MM.1S (cell line): ENCODE results near the gene ZNF337.

ENCODE experiments used
- DNase-seq: peaks from one replicate; pipeline ENCODE4 v3.0.0-alpha.2; 2015
- H2AFZ ChIP-seq: fragments of 300-600 bp; sonication (generic); 2 replicates; pipeline ENCODE4 v1.6.0; 2016; ENCODE audit warnings: antibody characterized with exemption, low read length
- H3F3A ChIP-seq: fragments of 300-600 bp; sonication (generic); 2 replicates; pipeline ENCODE4 v1.6.1; 2016; ENCODE audit warnings: mild to moderate bottlenecking, antibody characterized with exemption, low read length, moderate library complexity, mixed read lengths; ENCODE audit not compliant: insufficient read depth
- H3K27ac ChIP-seq: fragments of 300-600 bp; sonication (generic); 2 replicates; pipeline ENCODE4 v1.5.1; 2016; ENCODE audit warnings: mild to moderate bottlenecking, low read length
- H3K27me3 ChIP-seq: fragments of 300-600 bp; sonication (generic); replicated peaks from 2 replicates; pipeline ENCODE4 v1.6.0; 2016; ENCODE audit warnings: low read length; ENCODE audit not compliant: insufficient read depth
- H3K36me3 ChIP-seq: fragments of 300-600 bp; sonication (generic); replicated peaks from 2 replicates; pipeline ENCODE4 v1.6.1; 2016; ENCODE audit warnings: mild to moderate bottlenecking, low read length, mixed read lengths; ENCODE audit not compliant: insufficient read depth
- H3K4me1 ChIP-seq: fragments of 300-600 bp; sonication (generic); 2 replicates; pipeline ENCODE4 v1.6.1; 2016; ENCODE audit warnings: low read length, mixed read lengths
- H3K4me2 ChIP-seq: fragments of 300-600 bp; sonication (generic); 2 replicates; pipeline ENCODE4 v1.6.0; 2016; ENCODE audit warnings: low read depth, low read length
- H3K4me3 ChIP-seq: fragments of 300-600 bp; sonication (generic); 2 replicates; pipeline ENCODE4 v1.5.1; 2016; ENCODE audit warnings: low read length, mixed read lengths
- H3K79me2 ChIP-seq: fragments of 300-600 bp; sonication (generic); 2 replicates; pipeline ENCODE4 v1.6.1; 2016; ENCODE audit warnings: mixed run types, low read length, mixed read lengths
- H3K9ac ChIP-seq: fragments of 300-600 bp; sonication (generic); 2 replicates; pipeline ENCODE4 v1.6.1; 2016; ENCODE audit warnings: low read length, mixed read lengths
- H3K9me2 ChIP-seq: fragments of 300-600 bp; sonication (generic); replicated peaks from 2 replicates; pipeline ENCODE4 v1.6.1; 2016; ENCODE audit warnings: mild to moderate bottlenecking, low read length, mixed read lengths; ENCODE audit not compliant: insufficient read depth
- H3K9me3 ChIP-seq: fragments of 300-600 bp; sonication (generic); replicated peaks from 2 replicates; pipeline ENCODE4 v1.6.1; 2016; ENCODE audit warnings: mild to moderate bottlenecking, low read length, mixed read lengths; ENCODE audit not compliant: insufficient read depth
- H4K20me1 ChIP-seq: fragments of 300-600 bp; sonication (generic); 2 replicates; pipeline ENCODE4 v1.6.1; 2016; ENCODE audit warnings: mild to moderate bottlenecking, low read length, moderate library complexity, mixed read lengths; ENCODE audit not compliant: insufficient read depth
- CTCF ChIP-seq: fragments of 300-600 bp; sonication (generic); IDR thresholded peaks from 2 replicates; pipeline ENCODE4 v1.5.1; 2016; ENCODE audit warnings: antibody characterized with exemption, low read length, mixed read lengths
- EZH2 ChIP-seq: fragments of 300-600 bp; sonication (generic); optimal IDR thresholded peaks from 2 replicates; pipeline ENCODE3; 2017; ENCODE audit warnings: low read depth, mild to moderate bottlenecking, antibody characterized with exemption, low read length, mixed read lengths
- EZH2phosphoT487 ChIP-seq: fragments of 300-600 bp; sonication (generic); IDR thresholded peaks from 2 replicates; pipeline ENCODE4 v1.6.1; 2018; ENCODE audit warnings: antibody characterized with exemption, low read length

ZNF337 gene

GRCh38 chr20:25696371-25697131 is at the start of gene ZNF337:
ZNF337 (minus strand) TSS chr20:25696853; CDS start chr20:25686417, 10,436 bp downstream.
- peak; percentile 95 for DNase-seq
- H3K4me2 ChIP-seq, result peak within 1 kb of the TSS; percentile 74
- H3F3A ChIP-seq, result no peaks in the 10 kb centered on the region
- no peaks in the 10 kb centered on the region for H3K4me1 ChIP-seq
- H3K9ac ChIP-seq, result peak within 1 kb of the TSS; percentile 84
- peaks cover 8% of the 10 kb centered on the region; the same call in 1 of the 2 replicates for H3K79me2 ChIP-seq
- H3K36me3 ChIP-seq, result no peaks in the 10 kb centered on the region
- peak; percentile 14; the same call in 1 of the 2 replicates for TF ChIP-seq CTCF
- TF ChIP-seq EZH2, result no peak
- H3K9me3 ChIP-seq, result no peaks in the 10 kb centered on the region
- H3K9me2 ChIP-seq, result no peaks in the 10 kb centered on the region
- no peaks in the 10 kb centered on the region for H3K27me3 ChIP-seq
- H4K20me1 ChIP-seq, result no peaks in the 10 kb centered on the region
- peak within 1 kb of the TSS; percentile 95 for H2AFZ ChIP-seq
- H3K4me3 ChIP-seq, result peak within 1 kb of the TSS; percentile 95
- peak within 1 kb of the TSS; percentile 60; the same call in 1 of the 2 replicates for H3K27ac ChIP-seq

- H3K9ac ChIP-seq, result no peak overlapping the region
- no peaks in the 10 kb centered on the region for H3K36me3 ChIP-seq
- H4K20me1 ChIP-seq, result no peaks in the 10 kb centered on the region
- H3K4me2 ChIP-seq, result no peak overlapping the region
- no peaks in the 10 kb centered on the region for H3K79me2 ChIP-seq
- no peaks in the 10 kb centered on the region for H3K4me1 ChIP-seq
- H3K27ac ChIP-seq, result no peak overlapping the region
- no peaks in the 10 kb centered on the region for H3K9me2 ChIP-seq
- no peaks in the 10 kb centered on the region for H3K27me3 ChIP-seq
- H3F3A ChIP-seq, result no peaks in the 10 kb centered on the region
- H3K9me3 ChIP-seq, result no peaks in the 10 kb centered on the region
- no peak overlapping the region for H3K4me3 ChIP-seq
- DNase-seq, result no peak
- H2AFZ ChIP-seq, result no peak overlapping the region
- TF ChIP-seq CTCF, result no peak
- TF ChIP-seq EZH2phosphoT487, result no peak
These were observed 49.1 kb upstream of the ZNF337 start for GRCh38 chr20:25745738-25746137.

- Histone ChIP-seq H3K9me3 (no peaks in the 10 kb centered on the region), H3K27me3 (no peaks in the 10 kb centered on the region), H3K9me2 (no peaks in the 10 kb centered on the region), H3K27ac (no peak overlapping the region), H3K79me2 (no peaks in the 10 kb centered on the region), H3K36me3 (no peaks in the 10 kb centered on the region), H4K20me1 (no peaks in the 10 kb centered on the region), H3K4me1 (no peaks in the 10 kb centered on the region), H3K4me3 (no peak overlapping the region), H3F3A (no peaks in the 10 kb centered on the region), H3K4me2 (no peak overlapping the region), H3K9ac (no peak overlapping the region), H2AFZ (no peak overlapping the region)
- DNase-seq, result no peak
- TF ChIP-seq EZH2phosphoT487 (no peak), CTCF (no peak), EZH2 (no peak)
These were observed 48.4 kb upstream of the ZNF337 start for GRCh38 chr20:25745100-25745499.
